Midbrain (tissue), 1 donor: Measurements from ENCODE around the gene FGF19.
"Not testable (repeated sequence)": the region's sequence is repeated elsewhere in the genome, so short reads cannot be mapped to it uniquely, and the experiment has no call there.

Experiments
- DNase-seq: peaks from one replicate; lab custom pipeline; 2025; lab: John Stamatoyannopoulos, UW

The FGF19 gene

DNA sequence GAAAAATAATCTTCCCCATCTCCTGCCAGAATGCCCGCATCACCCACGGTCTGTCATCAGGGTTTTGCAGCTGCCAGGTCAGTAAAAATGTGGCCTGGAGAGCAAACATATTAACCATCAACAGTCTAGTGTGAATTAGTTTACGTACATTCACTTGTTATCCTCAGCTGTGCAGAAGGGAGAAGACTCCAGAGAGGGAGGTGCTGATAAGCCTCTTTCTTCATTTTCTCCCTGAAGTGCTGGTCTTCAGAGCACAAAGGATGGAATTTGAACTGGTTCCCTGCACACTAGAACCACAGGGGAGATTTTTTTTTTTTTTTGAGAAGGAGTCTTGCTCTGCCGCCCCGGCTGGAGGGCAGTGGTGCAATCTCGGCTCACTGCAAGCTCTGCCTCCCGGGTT is 8.2 kb downstream of the FGF19 start:
- DNase-seq = no peak

GRCh38 chr11:69694781-69695180 is 9.0 kb downstream of the FGF19 start:
- no peak for DNase-seq

DNA sequence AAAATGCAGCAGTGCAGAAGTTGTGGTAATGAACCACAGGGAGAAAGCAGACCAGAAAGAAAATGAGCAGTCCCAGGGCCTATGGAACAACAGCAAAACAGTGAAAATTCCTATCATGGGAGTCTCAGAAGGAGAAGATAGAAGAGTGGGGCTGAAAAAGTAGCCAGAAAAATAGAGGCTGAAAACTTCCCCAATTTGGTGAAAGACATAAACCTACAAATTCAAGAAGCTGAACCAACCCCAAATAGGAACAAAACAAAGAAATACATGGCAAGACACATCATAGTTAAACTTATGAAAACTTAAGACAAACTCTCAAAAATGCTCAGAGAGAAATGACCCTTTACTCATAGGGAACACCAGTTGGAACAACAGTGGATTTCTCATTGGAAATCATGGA is 11.4 kb downstream of the FGF19 start:
- no peak for DNase-seq

- no peak for DNase-seq
Measured at GRCh38 chr11:69691463-69691862, 12.4 kb downstream of the FGF19 start.

DNA sequence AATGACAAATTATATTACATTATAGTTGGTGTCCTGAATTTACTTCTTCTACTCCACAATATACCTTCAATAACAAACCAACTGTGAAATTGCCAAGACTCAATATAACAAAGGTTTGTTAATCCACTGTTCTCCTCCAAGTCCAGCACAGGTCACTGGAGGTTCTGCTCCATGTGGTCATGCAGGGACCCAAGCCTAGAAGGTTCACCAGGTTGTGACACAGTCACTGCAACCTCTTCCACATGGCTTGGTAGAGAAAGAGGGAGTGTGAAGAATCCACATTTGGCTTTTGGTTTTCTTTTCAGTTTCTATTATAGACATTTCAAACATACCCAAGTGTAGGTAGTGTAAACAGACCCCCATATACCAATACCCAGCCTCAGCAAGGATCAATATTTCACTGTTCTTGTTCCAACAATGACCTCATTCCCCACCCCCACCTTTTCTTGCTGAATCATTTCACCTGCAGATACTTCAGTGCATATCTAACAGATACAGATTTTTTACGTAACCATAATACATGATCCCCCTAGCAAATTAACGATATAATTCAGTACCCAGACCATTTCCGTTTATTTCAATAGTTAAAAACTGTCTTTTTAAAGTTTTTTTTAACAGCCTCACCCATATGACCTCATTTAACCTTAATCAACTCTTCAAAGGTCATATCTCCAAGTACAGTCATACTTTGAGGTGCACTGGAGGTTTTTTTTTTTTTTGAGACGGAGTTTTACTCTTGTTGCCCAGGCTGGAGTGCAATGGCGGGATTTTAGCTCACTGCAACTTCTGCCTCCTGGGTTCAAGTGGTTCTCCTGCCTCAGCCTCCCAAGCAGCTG is 14.1 kb downstream of the FGF19 start:
- DNase-seq = no peak

GRCh38 chr11:69687969-69688771 is 15.7 kb downstream of the FGF19 start:
- DNase-seq = not testable (repeated sequence)

- no peak for DNase-seq
Measured at GRCh38 chr11:69686856-69687255, 17.0 kb downstream of the FGF19 start.

- no peak for DNase-seq
Measured at GRCh38 chr11:69686452-69686851, 17.4 kb downstream of the FGF19 start.

- no peak for DNase-seq
Measured at GRCh38 chr11:69685348-69685747, 18.5 kb downstream of the FGF19 start.

DNA sequence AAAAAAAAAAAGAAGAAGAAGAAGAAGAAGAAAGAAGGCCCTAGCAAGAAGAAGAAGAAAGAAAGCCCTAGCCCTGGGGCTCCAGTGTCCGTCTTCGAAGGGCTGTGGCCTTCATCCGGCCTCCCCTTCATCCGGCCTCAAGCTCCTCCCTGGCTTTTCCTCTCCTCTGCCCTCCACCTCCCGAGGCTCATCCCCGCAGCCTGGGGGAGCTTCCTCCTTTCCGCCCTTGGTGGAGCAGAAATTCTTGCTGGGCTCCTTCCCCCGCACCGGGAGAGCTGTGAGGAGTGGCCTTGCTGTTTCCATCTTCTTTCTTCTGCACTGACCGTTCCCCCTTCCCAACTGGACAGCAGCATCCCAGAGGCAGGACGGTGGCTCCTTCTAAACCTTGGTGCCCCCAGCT is 19.2 kb downstream of the FGF19 start:
- no peak for DNase-seq

- no peak for DNase-seq
Measured at GRCh38 chr11:69683764-69684333, 20.0 kb downstream of the FGF19 start.

DNA sequence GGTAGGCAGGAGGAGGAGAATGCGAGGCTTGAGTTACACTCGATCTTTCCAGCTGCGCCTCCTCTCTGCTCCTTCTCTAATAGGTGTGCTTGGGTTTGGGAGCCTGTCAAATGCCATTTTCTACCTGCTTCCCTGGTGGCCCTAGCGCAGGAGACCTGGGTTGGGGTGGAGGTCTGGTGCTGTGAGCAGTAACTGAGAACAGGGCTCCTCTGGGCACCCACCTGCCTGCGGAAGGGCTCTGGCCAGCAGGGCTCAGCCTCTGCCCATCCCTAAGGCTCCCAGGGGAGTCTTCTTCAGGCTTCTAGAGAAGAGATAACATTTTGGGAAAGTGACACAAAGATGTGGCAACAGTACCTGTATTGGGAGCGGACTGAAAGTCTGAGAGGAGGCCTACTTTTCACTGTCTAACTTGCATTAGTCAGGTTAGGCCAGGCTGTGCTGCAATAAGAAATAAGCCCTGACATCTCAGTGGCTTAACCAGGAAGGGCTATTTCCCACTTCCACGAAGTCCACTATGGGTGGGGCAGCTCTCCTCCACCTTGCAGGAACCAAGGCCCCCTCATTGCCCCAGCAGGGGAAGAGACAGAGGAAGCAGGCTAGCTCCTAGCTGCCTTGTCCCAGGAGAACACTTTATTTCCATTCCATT is 21.0 kb downstream of the FGF19 start:
- no peak for DNase-seq

- no peak for DNase-seq
Measured at GRCh38 chr11:69682221-69682620, 21.6 kb downstream of the FGF19 start.

DNA sequence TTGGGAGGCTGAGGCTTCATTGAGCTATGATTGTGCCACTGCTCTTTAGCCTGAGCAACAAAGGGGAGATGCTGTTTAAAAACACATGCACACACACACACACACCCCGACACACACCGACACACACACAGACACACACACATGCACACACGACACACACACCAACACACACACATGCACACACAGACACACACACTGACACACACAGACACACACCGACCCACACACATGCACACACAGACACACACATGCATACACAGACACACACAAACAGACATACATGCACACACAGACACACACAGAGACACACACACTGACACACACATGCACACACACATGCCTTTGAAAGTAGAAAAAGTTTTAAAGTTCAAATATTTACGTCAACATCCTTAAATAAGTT is 23.1 kb downstream of the FGF19 start:
- DNase-seq = no peak

- DNase-seq = no peak
Measured at GRCh38 chr11:69677749-69678148, 26.1 kb downstream of the FGF19 start.

GRCh38 chr11:69674886-69675714 is 28.7 kb downstream of the FGF19 start, which contains the start of gene LTO1:
Gene LTO1, minus strand, starts transcription at chr11:69675353. Its CDS starts 114 bp downstream, at chr11:69675239.
- peak; percentile 96 for DNase-seq

DNA sequence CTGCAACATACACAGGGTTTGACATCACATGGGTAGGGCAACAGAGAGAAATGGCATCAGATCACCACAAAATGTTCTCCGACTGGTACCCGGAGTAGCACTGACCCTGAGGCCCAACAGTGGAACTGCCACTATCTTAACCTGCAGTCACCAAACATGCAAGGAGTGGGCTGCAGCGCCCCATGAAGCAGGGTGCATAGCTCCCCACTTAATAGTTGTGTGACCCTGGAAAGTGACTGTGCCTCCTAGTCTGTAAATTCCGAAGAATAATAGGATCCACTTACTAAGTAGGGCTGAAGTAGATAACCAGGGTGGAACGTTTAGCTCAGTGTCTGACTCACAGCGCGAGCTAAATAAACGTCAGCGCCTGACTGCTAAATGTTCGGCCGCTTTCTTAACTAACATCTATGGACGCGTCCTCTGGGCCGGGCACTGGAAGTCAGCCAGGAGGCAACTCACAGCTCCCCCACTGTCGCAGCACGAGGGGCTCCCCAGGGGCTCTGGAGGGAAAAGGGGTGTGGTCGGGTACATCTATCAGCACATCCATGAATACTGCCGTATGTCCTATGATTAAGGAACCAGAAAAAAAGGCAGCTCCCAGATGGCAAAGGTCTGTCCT is 29.4 kb downstream of the FGF19 start:
- DNase-seq = no peak

GRCh38 chr11:69671734-69672465 is 31.9 kb downstream of the FGF19 start:
- no peak for DNase-seq

GRCh38 chr11:69670158-69670845 is 33.5 kb downstream of the FGF19 start:
- DNase-seq = peak; percentile 88

DNA sequence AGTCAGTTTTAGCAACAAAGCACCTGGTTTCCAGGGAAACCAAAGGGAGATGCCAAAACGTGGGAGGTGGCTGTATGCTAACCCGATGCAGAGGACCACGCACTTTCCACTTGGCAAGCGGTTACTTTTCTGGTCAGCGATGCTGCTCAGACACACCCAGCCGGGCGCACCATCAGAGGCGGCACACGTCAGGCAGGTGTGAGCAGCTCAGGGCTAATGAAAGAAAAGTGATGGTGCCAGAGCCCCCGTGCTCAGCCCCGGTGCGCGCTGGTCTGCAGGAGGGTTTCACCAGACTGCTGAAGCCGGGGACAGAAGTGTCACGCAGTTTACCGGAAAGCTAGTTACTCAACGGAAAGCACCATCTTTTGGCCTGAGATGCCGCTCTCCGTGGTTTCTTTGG is 34.3 kb downstream of the FGF19 start:
- no peak for DNase-seq
